ENCODE results near the gene LETM1.

LETM1 gene

DNA sequence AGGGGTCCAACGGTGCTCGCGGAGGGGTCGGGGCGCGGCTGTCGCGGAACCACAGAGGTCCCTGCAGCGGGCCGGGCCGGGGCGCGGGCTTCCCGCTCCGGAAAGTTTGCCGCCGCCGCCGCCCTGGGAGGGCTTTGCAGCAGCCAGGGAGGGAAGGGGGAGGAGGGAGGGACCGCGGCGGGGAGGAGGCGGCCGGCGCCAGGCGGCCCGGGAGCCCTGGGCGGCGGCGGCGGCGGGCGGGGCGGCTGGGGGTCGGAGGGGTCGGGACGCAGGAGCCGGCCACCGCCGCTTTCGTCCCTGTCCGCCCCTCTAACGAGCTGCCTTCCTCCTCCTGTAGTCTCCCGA is 62.5 kb downstream of the LETM1 start:
- no peak for DNase-seq

DNA sequence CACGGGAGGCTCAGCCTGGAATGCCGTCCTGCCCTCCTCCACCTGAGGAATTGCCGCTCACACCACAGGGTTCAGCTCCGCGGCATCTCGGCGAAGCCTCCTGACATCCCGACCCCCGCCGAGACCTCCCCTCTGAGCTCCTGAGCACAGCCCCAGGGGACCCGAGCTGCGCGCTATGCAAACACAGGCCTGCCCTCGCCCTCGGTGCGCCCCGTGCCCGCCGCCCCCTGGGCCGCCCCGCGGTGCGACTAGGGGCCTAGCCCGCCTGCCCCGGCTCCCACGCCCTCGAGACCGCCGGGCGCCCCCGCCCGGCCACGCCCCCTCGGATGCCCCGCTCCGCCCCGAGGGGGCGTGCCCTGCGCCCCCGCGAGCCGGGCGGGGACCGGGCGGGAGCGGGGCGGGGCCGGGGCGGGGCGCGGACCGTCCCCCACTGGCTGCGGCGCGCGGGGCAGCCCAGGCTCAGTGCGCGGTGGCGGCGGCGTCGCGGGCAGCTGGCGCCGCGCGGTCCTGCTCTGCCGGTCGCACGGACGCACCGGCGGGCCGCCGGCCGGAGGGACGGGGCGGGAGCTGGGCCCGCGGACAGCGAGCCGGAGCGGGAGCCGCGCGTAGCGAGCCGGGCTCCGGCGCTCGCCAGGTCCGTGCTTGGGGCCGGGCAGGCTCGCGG is 63.0 kb downstream of the LETM1 start, which contains the start of gene FGFR3:
Gene FGFR3 (plus strand): TSS at position 462 of the 664 bp plus-strand sequence. CDS start 642 bp downstream, outside the sequence.
- DNase-seq: no peak

DNA sequence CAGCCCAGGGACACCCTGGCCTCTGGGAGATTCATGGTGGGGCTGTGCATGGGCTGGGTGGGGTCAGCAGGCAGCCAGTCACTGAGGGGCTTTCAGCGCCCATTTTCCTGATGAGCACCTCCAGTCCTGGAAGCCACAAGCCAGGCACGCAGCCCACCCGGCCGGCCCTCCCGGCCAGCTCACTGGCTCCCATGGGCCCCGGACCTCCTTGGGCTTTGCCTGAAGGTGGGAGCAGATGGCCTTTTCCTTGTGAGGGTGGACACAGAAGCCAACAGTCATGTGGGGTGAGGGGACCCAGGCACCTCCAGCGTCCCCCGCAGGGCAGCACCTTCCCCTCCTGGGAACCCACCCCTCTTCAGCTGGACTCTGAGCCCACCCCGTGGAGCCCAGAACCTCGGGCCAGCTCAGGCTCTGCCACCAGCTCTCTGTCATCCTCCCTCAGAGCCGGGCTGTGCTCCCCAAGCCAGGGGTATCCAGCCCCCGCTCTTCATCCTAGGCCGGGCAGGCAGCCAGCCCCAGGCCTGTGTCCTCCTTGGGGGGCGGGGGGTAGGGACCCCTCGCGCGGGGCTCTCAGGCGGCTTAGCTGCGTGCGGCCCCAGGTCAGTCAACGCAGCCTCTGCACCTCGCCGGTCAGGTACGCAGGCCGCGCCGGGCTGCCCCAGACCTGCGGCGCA is 63.7 kb downstream of the LETM1 start:
- no peak for DNase-seq

DNA sequence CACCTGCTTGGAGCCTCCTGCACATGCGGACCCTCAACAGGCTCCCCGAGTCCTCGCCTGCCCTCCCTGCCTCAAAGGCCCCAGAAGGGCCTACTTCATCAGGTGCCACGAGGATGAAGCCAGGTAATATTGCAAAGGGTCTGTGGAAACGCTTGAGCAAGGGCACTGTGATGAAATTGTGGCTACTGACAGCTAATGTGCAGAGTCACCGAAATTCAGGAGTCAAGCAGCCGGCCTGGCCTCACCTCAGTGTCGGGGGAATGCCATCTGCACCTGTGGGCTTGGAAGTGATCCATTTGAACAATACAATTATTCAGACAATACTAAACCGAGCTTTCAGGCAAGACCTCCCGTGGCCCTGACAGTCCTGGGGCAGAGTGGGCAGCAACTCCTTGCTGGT is 66.0 kb downstream of the LETM1 start:
- DNase-seq: no peak

DNA sequence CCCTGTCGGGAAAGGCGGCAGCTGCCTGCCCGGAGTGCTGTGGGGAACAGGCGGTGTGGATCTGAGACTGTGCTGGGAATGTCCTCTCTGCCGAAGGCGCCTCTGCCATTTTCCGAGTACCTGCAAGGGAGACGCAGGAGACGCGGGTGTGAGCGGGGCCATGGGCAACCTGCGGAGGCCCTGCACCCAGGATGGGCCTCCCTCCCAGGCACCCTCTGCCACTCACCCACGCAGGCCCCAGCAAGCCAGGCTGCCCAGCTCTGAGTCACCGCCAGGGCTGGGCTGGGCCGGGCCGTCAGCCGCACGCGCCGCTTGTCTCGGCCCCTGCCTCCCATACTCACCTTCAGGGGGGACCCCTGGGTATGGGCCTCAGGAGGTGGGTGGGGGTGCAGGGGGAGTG is 66.4 kb downstream of the LETM1 start:
- no peak for DNase-seq

DNA sequence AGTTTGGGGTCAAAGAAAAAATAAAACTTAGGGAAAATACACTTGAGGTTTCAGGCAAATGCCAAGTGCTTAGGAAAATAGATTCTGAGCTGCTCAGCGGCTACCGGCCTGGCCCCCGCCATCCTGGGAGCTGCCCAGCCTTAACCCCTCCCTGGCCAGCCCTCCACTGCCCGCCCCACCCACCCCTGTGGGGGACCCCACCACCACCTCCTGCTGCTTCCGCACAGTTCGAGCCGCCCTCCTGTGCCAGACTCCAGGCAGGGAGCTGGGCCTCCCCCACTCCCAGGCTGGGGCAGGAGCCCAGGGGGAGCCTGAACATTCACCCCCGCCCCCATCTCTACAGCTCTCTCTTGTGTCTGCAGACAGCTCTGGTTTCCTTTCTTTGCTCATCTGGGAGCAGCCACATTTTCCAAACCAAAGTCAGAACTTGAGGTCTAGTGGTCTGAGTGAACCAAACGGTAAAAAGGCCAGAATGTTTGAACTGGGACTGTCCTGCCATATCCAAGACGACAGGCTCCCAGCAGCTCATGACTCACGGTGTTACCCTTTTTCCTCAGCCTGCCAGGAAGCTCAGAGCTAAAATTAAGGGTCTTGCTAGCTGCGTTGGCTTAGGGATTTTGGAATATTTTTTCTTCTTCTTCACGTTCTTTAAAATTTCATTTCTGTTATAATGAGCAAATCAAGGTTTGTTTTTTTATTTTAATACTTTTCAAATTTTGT is 67.5 kb downstream of the LETM1 start:
- DNase-seq: peak; percentile 56

DNA sequence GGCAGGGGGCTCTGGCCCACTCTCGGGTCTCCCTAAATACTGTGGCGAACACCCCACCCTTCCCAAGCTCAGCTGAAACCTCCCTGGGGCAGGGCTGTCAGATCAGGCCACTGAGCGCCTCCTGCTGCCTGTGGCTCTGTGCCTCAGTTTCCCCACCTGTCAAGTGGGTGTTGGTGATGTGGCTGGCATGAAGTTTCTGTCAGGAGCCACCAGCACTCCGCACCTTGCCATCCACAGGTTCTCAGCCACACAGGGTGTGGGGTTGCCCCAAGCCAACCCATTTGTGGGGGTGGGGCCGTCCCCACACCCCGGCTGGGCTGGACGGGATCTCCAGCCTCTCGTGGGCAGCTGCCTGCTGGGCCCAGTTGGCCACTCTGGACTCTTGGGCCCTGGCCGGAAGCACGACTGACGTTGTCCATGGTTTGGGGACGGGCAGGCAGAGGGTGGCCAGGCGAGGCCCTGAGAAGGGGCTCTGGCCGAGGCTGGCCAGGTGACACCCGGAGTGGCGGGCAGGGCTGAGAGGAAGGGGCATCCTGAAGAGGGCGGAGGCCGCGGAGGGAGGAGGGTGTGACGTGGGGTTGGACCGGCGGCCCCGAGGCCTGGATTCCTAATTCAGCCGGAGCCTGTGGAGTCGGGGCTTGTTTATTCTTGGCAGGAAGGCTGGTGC is 68.4 kb downstream of the LETM1 start:
- no peak for DNase-seq

DNA sequence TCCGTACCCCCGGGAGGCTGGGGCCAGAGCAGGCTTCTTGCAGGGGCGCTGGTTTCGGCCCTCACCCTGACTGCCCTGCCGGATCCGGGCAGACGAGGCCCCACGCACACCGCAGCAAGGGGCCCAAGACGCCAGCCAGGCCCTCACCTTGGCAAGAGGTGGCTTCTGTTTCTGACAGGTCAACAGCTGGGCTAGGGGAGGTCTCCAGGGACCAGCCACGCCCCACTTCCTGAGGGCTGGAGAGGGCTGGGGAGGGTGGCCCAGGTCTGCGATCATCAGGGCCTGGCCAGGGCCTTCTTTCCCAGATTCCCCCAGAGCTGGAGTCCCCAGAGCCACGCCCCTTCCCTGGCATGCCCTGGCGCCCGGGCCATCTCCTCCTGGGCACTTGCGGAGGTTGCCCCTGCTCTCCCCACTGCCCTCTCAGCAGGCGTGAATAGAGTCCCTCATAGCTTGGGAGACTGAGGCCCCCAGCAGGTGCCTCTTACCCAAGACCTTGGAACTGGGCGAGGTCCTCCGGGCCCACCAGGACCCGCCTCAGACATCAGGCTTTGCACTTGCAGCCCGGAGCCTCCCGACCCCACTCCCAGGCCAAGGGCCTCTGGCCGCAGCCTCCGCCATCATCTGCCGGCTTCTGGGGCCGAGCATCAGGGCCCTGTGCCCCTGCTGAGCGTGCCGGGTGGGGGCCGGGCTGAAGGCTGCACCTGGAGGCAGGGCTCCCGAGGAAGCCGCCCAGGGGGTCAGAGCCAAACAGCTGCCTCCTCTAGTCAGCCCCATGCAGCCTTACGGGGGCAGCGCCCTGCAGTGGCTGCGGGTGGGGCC is 69.2 kb downstream of the LETM1 start:
- DNase-seq: no peak

DNA sequence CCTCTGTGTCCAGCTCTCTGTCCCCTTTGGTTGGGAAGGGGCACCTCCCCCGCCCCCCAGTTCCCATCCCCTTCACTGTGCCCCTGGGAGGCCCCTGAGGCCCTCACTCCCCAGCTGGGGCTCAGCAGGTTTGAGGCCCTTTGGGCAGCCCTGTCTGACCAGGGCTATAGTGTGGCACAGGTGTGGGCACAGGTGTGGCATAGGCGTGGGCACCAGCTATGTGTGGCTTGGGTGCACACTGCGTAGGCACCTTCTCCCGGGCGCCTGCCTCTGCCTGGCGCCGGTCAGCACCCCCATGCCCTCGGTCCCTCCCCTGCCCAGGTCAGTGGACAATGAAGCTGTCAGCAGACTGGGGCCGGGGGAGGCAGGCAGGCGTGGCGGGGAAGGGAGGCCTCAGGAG is 70.4 kb downstream of the LETM1 start:
- DNase-seq: no peak

DNA sequence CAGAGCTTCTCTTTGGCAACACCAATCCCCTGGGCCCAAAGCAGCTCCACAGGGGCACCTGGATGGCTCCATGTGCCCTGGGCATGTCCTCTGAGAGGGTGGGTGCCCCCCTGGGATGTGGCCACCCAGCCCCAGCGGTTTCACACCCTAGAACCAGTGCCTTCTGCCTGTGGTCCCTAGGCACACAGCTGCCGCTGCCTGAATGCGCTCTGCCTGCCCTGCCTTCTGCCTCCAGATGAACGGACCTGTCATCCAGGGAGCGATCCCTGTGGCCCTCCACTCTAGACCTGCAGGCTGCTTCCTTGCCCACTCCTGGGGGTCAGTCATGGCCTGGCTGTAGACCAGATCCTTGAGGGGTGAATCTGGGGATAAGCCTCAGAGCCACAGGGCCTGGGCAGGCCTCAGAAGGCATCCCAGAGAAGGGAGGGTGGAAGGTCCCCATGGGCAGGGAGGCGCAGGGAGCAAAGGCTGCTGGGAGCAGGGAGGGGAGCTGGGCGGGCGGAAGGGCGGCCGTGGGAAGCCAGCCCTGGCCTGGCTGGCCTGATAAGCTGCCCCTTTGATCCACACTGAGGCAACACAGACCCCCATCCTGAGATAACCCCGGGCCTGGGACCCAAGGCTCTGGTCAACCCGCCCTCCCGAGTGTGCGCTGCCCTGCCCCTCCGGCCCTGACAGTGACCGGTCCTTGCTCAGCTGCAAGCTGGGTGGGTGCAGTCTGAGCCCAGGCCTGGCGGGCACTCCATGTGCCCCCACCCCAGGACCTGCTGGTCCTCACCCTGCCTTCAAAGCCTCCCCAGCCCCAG is 71.0 kb downstream of the LETM1 start:
- no peak for DNase-seq

DNA sequence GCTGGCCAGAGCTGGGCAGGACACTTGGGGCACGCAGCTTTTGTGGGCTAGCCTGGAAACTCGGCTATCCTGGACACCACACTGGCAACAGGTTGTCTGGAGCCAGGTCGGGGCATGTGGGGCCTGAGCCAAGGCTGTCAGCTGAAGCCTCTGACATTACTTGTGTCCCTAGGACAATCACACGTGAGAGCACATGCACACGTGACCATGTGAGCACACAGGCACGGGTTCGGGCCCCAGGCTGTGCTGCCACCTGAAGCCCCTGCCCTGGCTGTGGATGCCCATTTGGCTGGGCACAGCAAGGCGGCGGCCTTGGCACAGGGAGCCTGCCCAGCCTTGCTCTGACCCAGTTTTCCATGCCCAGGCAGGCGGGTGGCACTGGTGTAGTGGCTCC is 71.6 kb downstream of the LETM1 start:
- no peak for DNase-seq

DNA sequence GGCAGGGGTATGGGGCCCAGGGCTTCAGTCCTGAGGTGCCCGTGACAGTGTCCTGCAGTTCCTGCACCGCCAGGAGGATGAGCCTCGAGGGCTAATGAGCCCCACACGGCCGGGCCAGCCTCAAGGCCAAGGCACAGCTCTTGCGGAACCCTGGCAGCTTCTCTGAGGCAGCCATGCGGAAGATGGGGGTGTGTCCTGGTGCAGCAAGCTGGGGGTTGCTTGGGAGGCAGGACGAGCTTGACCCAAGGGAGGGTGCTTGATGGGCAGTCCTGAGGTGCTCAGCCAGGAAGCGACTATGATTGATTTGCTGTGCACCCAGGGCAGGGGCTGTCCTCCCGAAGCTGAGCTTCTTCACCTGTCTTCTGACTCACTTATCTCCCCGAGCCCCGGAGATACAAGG is 72.0 kb downstream of the LETM1 start:
- DNase-seq: no peak

DNA sequence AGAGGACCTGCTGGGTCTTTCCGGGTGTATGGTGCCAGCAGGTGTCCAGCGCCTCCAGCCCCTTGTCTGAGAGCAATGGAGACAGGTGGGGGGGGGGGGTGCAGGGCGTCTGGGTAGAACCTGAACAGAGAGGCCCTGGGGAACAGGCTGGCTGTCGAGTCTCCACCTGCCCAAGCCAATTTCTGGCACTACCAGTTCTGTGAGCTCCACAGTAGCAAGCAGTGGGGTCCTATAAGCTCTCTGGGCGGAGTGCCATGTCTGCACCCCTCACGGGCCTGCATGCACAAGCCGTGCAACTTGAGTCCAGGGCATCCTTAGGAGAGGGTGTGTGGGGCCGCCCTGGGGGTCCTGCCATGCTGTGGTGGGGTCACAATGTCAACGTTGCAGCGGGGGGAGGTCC is 72.9 kb downstream of the LETM1 start:
- DNase-seq: no peak

DNA sequence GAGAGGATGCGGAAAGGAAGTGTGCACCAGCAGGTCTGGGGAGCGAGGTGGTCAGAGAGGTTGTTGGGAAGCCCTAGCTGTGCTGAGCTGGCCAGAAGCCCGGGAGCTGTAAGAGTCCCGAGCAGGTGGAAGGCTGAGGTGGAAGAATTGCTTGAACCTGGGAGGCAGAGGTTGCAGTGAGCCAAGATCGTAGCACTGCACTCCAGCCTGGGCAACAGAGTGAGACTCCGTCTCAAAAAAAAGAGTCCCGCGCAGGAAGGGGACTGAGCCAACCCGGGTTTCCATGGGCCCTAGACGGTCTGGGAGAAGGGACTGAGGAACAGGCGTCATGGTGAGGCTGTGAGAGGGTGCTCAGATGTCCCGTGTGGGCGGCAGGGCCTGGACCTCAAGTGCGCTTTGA is 75.5 kb downstream of the LETM1 start:
- DNase-seq: no peak

DNA sequence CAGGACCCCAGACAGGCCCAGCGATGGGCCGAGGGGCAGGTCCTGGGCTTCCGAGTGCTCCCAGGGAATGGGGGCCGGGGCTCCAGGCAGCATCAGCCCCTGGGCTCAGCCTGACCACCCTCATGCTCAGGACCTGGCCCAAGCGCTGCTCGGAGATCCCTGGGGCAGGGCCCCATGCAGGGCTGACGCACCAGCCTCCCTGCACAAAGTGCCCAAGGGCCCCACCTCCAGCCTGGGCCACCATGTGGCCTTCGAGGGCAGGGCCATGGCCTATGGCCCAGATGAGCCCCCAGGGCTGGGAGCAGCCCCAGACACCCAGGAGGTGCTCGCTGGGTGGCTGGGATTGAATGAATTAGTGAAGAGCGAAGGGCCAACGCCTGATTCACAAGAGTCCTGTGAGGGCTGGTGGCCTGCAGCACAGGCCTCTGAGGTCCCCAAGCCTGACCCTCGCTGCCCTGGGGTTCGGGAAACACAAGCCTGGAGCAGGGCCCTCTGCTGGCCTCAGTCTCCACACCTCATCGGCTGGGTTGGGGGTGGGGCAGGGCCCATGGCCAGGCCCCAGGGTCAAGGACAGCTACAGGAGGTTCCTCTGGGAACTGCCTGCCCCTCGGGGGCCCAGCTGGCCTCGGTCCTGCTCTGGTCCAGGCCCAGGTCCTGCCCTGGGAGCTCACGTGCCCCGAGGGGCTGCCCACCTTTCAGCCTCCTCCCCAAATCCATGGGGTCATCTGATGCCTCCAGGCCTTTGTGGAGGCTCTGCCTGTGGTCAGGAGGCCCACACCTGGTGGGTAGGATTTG is 76.2 kb downstream of the LETM1 start:
- DNase-seq: no peak

DNA sequence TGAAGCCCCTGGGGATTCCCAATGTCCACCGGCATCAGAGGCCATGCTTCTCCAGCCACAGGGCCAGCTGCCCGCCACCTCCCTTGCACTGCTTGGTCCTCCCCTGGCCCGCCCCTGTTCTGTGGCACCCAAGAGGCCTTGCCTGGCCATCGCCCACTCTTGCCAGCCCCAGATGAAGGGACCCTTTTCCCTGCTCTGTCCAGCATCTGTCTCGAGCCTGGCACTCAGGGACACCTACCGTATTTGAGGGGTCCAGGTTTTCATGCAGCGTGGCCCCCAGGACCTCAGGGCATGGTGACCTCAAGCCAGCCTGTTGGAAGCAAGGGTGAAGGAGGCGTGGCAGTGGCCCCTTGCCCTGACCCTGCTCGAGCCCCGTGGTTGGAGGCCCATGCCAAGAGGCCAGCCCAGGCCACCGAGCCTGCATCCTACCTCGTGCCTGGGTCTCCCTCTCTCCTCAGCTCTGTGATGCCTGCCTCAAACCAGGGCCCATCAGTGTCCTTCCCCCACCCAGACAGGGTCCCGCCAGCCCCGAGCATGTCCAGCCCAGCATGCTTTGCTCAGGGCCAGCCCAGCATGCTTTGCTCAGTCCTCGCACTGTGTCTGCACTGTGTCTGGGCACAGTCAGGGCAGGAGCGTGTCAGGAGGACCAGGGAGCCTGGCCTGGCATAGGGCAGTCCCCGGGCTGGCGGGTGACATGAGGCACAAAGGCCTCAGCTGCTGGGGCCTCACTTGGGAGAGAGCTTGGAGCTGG is 77.1 kb downstream of the LETM1 start:
- DNase-seq: no peak

DNA sequence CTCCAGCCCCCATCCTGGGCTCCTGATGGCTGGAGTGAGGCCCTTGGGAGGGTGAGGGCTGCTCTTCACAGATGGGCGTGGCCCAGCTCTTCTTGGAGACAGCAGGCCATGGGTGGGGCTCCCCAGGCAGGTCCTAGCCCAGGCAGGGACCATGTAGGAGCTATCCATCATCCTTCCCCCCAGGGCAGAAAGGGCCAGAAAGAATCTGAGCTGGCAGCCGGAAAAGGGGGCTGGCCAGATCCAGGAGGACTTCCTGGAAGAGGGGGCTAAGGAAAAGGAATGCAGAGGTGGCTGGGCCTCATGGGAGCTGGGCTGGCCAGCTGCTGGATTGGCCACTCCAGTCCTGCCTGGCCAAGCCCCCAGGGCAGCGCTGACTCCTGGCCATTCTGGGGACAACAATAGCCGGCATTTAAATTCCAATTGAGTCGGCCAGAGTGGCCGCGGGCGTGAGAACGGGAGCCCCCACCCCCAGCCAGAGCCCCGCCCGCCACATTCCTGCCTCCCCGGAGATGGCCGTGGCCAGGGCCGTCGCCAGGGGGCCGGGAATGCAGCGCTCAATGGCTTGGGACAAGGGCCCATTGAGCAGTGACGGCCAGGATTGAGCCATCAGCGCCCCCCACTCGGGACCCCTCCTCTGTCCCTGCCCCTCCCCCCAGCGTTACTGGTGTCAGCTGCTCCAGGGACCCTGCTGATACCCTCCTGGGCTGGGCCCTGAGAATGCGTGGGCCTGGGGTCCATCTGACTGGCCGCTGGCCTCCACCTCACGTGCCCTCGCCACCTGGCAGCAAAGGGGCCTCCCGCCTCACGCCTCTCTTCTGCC is 77.9 kb downstream of the LETM1 start:
- DNase-seq: no peak

DNA sequence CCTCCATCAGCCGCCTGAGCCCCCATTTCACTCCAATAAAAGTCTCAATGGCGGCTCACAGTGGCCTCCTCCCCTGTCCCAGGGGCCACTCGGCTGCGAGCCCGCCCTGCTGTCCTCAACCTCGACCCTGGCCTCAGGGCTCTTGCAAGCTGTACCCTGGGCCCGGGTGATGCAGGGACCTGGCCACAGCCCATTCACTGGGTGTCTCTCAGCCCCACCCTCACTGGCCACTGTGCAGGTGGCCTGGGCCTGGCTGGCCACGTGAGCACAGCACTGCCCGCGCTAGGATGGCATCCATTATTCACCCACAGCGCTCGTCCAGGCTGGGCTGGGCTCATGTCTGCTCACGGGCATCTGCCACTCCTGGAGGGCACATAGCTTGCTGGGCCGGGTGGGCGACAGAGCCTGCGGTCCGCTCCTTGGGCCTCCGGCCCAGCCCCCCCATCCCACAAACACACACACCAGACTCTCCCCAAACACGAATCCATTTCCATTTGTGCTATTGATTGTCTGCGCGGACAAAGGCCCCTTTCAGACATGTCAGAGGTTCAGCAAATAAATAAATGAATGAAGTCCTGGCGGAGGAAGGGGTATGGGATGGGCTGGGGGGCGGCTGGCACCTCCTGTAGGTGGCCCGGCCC is 79.3 kb downstream of the LETM1 start:
- DNase-seq: no peak
